ENCODE results near the gene APOB.

DNA sequence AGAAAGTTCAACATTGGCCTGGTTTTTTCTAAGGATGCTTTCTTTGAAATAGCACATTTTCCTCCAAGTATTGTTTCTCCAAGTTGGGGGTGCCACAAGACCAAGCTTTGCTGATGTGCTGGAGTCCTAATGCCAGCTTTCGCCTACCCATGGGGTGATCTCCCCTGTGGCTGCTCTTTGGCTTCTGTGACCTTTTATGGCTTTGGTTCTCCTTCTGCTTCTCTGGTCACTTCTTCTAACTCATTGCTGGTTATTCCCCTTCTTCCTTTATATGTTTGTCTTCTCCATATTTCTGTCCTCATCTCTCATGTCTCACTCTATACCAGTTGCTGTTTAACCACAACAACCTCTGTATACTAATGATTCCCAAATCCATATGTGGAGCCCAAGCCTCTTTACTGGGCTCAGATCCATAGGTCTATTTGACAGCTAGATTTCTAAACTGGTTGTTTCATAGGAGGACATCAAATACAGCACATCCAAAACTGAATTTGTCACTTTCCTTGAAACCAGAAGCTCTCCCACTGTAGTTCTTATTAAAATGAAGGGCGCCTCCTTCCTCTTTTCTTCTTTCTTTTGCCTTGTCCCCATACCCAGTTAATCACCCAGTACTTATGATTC, 23.1 kb downstream of the APOB start:
- TF ChIP-seq EZH2phosphoT487 (IDR thresholded peaks at IDR 0.05; ENCODE audit: borderline replicate concordance, low read length) = no peak
- TF ChIP-seq CTCF (IDR thresholded peaks at IDR 0.05; ENCODE audit: low read depth, low read length, poor library complexity, severe bottlenecking) = no peak

Measured in DOHH2 (cell line).